Stimulated activated naive CD8-positive, alpha-beta T cell treated with anti-CD3 and anti-CD28 coated beads, Interleukin-15, Interleukin-2, amounts not matched to agents 100 U/mL and 50 U/mL, for 24 hours (primary cell): ENCODE measurements around the gene TFDP3.
A peak's percentile ranks its signal among the peaks of the same experiment; 100 is the strongest.

Source experiments
- ATAC-seq: fragments of 150-1000 bp; cut with Tn5 transposase; one replicate; pipeline ENCODE4 v1.10.0; 2021
- DNase-seq: peaks from one replicate; pipeline ENCODE4 v3.0.0; 2021

Gene TFDP3

DNA sequence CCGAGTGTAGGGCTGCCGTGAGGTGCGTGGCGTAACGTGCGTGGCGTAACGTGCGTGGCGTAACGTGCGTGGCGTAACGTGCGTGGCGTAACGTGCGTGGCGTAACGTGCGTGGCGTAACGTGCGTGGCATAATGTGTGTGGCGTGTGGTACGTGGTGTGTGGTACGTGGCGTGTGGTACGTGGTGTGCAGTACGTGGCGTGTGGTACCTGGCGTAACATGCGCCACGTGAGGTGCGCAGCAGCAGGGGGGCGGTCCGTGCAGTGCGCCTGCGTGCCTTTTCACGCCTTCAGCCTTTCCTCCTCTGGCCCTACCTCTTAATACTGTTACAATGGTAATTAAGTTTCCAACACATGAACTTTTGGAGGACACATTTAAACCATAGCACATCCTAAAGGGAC lies at the start of gene TFDP3:
TFDP3 (minus strand) TSS at position 26 of the 400 bp plus-strand sequence. CDS start 95 bp downstream, outside the sequence.
- no peak for ATAC-seq

DNA sequence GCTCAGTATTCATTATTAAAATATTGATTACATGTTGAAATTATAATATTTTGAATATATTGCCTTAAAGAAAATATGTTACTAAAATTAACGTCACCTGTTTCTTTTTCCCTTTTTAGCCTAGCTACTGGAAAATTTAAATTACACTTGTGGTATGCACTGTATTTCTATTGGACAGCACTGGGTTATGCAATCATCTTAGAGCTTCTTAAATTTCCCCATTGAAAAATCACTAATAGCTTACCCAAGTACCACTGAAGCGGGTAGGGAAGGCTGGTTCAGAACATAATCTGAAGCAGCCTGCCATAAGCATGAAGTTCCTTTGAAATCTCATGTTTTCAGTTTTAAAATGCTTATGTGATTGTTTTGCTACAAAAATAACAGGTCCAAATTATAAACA lies 49.5 kb upstream of the TFDP3 start:
- ATAC-seq: no peak
- no peak for DNase-seq

More for the DNA sequence above, at the start of gene TFDP3:
- no peak for DNase-seq

GRCh38 chrX:133265331-133265730 lies 47.2 kb upstream of the TFDP3 start:
- DNase-seq (no peak), ATAC-seq (no peak)

DNA sequence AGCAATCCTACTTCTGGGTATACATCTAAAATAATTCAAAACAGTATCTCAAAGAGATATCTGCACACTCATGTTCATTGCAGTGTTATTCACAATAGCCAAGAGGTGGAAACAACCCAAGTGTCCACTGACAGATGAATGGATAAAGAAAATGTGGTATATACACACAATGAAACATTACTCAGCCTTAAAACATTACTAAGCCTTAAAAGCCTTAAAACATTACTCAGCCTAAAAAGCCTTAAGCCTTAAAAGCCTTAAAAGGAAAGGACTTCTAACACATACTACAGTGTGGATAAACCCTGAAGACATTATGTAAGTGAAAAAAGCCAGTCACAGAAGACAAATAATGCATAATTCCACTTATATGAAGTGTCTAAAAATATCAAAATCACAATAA lies 40.3 kb upstream of the TFDP3 start:
- no peak for ATAC-seq
- no peak for DNase-seq

GRCh38 chrX:133254666-133255065 lies 36.5 kb upstream of the TFDP3 start:
- no peak for DNase-seq
- no peak for ATAC-seq

GRCh38 chrX:133251204-133251603 lies 33.0 kb upstream of the TFDP3 start:
- no peak for DNase-seq
- no peak for ATAC-seq

DNA sequence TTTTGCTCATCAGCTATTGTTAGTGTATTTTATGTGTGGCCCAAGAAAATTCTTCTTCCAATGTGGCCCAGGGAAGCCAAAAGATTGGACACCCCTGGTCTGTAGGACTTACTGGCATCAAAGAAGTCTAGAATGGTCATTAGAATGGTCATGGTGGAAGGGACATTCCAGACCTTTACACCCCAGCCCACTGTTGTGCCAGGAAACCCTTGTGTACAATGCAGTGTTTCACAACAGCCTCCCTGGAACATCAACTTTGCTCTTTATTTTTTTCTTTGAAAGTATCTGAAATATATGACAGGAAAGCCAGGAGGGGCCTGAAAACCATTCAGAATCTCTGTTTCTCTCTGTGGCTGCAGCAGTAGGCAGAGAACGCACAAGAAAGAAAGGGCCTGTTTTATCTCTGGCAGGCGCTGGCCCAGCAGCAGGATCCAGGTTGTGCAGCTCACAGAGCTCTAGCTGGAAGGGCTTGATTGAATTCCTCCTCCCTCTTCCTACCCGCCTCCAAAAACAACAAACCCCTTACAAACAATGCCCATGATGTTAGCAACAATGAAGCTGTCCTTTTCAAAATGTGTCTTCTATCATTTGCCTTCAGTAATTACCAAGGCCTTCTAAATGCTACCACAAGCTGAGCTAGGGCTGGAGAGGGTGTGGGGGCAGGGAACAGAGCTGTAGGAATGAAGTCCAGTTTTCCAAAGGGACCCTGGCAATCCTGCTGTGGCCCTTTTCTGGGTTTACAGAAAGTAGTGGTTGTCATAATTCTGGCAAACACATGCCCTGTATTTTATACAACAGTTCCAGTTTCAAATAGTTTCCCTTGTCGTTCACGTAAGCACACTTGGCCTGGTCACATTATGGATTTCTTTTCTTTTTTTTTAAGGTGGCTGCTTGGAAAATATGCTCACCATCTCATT lies 32.3 kb upstream of the TFDP3 start:
- no peak for DNase-seq
- no peak for ATAC-seq

DNA sequence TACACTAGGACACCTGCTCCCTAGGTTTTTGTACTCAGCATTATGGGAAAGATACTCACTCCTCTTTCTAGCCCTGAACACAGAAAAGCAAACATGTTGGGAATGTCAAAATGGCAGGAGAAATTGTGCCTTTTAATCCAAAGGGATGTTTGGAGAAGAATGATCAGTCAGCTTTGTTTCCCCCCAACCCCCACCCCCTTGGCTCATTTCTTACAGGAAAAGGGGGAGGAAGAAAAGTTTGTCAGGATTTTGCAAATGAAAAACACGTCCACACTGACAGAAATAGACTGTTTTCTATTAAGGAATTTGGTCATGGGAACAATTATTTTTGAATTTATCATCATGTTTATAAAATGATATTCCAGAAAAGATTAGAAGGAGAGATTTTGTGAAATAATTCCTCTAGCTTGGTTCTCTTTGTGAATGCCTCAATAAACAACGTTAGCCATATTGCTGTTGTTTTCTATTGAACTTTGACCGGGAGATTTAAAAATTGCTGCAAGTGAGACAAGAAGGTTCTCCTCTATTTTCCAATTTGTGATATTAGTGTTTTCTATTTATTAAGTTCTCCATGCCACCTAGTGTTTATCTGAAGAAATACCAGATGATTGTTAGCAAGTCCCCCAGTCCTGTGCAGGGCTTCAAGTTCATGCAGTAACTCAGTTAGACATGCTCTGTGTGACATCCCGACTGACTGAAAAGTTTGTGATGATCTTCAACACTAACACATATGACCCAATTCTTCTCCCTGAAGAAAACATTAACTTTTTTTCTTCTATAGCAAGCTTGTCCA lies 31.3 kb upstream of the TFDP3 start:
- ATAC-seq (no peak), DNase-seq (no peak)

GRCh38 chrX:133248177-133248576 lies 30.0 kb upstream of the TFDP3 start:
- ATAC-seq (no peak), DNase-seq (no peak)

- ATAC-seq: no peak
- DNase-seq: no peak
Observed at GRCh38 chrX:133246921-133247320, 28.8 kb upstream of the TFDP3 start.

DNA sequence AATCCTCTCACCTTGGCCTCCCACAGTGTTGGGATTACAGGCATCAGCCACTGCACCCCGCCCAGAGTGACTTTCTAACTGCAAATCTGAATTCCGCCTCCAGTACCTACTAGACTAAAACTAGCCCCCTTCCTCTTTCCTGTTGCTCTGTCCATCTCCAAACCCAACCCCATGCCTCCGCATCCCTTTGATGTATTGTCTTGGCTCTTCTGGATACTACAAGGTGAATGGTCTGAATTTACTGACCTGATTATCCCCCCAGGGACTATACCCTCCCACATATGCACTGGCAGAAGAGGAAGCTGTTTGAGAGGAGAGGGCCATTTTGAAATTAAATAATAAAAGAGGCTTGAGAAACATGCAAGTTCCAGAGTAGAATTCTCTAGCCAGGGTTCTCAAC lies 17.7 kb upstream of the TFDP3 start:
- ATAC-seq (no peak), DNase-seq (no peak)

DNA sequence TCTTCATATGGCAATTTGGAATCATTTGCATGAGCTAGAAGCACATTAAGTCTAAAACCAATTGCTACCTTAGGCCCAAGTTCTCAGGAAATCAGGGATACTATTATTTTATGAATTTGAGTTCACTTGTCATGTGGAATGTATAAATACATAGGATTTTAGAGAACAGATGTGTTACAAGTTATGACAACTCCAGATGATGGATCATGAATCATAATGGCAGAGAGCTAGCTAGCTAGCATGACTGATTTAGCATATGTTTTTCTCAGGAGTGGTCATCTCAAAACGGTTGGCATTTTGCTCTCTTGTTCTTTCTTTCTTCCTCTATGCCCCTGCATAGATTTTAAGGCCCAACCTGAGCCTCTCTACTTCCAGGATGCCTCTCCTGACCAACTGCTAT lies 14.2 kb upstream of the TFDP3 start:
- no peak for ATAC-seq
- no peak for DNase-seq

DNA sequence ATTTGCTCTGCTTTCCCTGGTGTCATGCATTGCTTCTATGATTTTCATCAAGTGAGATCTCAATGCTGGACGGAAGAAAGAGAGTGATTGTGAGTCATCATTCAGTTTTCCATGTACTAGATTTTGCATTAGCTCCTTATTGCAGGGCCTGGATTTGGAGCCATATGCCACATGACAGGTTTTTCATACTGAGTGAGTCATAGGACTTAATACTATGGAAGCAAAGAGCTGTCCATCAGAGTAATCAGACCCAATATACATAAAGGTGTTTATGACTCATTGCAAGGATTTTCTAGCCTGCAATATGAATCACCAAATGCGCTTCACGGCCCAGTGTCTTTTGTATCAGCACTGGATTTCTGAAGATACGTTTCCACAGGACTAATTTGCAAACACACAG lies 11.2 kb upstream of the TFDP3 start:
- no peak for DNase-seq
- no peak for ATAC-seq

GRCh38 chrX:133215747-133216146 lies 2.4 kb downstream of the TFDP3 start:
- no peak for ATAC-seq
- DNase-seq: peak; percentile 3

DNA sequence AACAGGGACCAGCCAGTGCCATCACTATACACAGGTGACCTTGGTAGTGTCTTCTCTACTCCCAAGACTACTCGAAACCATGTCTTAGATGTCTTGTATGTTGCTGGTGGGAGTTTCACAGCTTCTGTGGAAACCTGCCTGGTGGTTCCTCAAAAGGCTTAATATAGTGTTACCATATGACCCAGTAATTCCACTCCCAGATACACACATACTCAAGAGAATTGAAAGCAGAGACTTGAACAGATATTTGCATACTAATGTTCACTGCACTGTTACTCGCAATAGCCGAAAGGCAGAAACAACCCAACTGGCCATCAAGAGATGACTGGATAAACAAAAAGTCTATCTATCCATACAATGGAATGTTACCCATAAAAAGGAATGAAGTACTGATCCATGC lies 3.1 kb downstream of the TFDP3 start:
- no peak for DNase-seq
- ATAC-seq: no peak

- ATAC-seq (no peak), DNase-seq (no peak)
Observed at GRCh38 chrX:133214301-133214700, 3.9 kb downstream of the TFDP3 start.

GRCh38 chrX:133213117-133213516 lies 5.0 kb downstream of the TFDP3 start:
- DNase-seq: no peak
- no peak for ATAC-seq

DNA sequence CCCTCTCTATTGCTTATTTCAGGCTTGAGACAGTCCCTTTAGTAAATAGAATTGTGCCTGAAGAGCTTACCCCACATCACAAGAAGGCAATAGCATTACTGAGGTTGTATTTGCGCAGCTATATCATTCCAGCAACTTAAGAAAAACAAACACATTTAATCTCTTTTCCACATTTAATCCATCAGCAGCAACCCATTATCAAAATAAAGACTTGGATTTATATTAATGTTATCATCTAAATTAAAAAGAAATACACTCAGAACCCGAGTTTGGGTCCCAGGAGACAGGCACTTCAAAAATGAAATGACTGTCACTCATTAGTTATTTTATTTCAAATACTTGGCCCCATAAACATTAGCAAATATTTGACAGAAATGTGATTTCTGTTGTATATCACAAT lies 10.4 kb downstream of the TFDP3 start:
- DNase-seq (no peak), ATAC-seq (no peak)

GRCh38 chrX:133191739-133192039 lies 26.5 kb downstream of the TFDP3 start:
- DNase-seq: no peak

DNA sequence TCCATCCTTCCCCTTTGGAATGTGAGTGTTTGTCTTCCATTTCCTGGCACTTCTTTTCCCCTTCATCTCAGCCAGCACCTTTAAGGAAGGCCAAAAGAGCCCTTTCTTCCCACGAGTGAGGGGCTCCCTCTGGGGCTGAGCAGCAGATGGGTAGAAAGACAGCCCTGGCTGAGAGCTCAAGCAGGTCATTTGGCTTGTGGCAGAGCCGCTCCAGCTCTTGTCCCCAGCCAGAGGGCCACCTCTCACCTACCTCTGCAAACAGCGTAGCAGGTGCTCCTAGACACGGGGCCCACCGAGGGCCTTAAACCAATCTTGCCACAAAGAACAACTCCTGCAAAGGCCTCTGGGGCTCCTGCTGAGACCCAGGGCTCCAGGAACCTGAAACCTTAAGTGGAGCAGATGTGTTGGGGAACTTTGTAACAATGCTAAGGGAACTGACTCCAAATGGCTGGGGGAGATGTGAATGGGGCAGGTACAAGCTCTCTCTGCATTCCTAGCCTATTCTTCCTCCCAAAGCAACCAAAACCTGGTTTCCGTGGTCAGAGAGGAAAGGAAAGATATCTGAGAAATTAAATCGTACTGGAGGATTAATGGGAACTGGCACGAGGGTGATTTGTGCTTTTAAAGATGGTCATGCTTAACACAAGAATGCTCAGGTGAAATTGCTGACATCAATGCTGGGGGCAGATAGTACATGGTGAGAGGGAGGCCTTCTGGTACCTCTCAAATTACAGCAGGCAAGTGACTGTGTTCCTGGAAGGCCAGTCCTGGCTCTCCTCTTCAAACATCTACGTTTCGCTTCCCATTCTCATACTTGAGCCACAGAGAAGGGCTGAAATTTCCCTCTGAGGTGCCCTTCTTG lies 27.0 kb downstream of the TFDP3 start:
- ATAC-seq (no peak), DNase-seq (no peak)

More at GRCh38 chrX:133191739-133192039, 26.5 kb downstream of the TFDP3 start:
- ATAC-seq: no peak

GRCh38 chrX:133189195-133189594 lies 29.0 kb downstream of the TFDP3 start:
- DNase-seq (no peak), ATAC-seq (no peak)

- ATAC-seq (no peak), DNase-seq (no peak)
Observed at GRCh38 chrX:133188631-133189030, 29.5 kb downstream of the TFDP3 start.

- no peak for DNase-seq
- ATAC-seq: no peak
Observed at GRCh38 chrX:133185938-133186337, 32.2 kb downstream of the TFDP3 start.
